GM15510 (cell line): ENCODE measurements around the gene YPEL1.

Source experiments
- POLR2A ChIP-seq: IDR thresholded peaks from 3 replicates; pipeline ENCODE4 v1.6.1; 2011; ENCODE audit warnings: borderline replicate concordance; ENCODE audit not compliant: insufficient read length; ENCODE audit errors: extremely low read depth

Gene YPEL1

GRCh38 chr22:21684492-21685163, 51.0 kb downstream of the YPEL1 start:
- TF ChIP-seq POLR2A, result no peak

GRCh38 chr22:21683401-21683811, 52.2 kb downstream of the YPEL1 start:
- TF ChIP-seq POLR2A, result no peak

- TF ChIP-seq POLR2A, result no peak
Measured at GRCh38 chr22:21682385-21683175, 53.0 kb downstream of the YPEL1 start.

- TF ChIP-seq POLR2A, result no peak
Measured at GRCh38 chr22:21681566-21682370, 53.8 kb downstream of the YPEL1 start.

- TF ChIP-seq POLR2A, result no peak
Measured at GRCh38 chr22:21680830-21681565, 54.6 kb downstream of the YPEL1 start.

- no peak for TF ChIP-seq POLR2A
Measured at GRCh38 chr22:21679383-21679782, 56.2 kb downstream of the YPEL1 start.

- no peak for TF ChIP-seq POLR2A
Measured at GRCh38 chr22:21677606-21678443, 57.8 kb downstream of the YPEL1 start.

GRCh38 chr22:21674638-21675245, 60.9 kb downstream of the YPEL1 start:
- TF ChIP-seq POLR2A, result no peak

GRCh38 chr22:21673534-21674321, 61.9 kb downstream of the YPEL1 start:
- TF ChIP-seq POLR2A, result no peak

- no peak for TF ChIP-seq POLR2A
Measured at GRCh38 chr22:21672107-21672629, 63.4 kb downstream of the YPEL1 start.

GRCh38 chr22:21669026-21669425, 66.6 kb downstream of the YPEL1 start:
- TF ChIP-seq POLR2A, result no peak

- no peak for TF ChIP-seq POLR2A
Measured at GRCh38 chr22:21666786-21667185, 68.8 kb downstream of the YPEL1 start.
